VCaP (cell line): ENCODE data around the gene INSYN1.

Experiments used
- H3K27ac ChIP-seq: fragments of 450-650 bp; 2 replicates; pipeline ENCODE4 v1.5.1; 2017
- CTCF ChIP-seq: fragments of 450-650 bp; conservative IDR thresholded peaks from 2 replicates; pipeline ENCODE4 v1.5.1; 2017; ENCODE audit warnings: mild to moderate bottlenecking, moderate library complexity

Gene INSYN1

DNA sequence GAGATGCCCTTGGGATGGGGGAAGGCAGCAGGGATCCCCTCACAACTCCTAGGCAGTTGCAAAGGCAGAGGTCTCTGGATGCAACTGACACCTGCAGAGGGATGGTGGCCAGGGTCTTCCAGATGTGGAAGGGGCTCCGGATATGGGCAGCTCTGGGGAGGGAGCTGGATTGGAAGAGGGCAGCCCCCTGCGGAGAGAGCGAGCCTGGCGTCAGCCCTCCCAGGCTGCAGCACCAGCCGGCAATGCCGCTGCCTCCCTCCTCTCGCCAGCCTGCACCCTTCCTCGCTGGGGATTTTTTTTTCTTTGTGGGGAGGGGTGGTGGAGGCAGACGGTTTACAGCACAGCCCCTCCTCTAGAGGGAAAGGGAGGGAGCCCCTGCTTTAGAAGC is 1.6 kb downstream of the INSYN1 start:
- peak overlapping the region; percentile 60; the same call in 1 of the 2 replicates for H3K27ac ChIP-seq
- no peak for TF ChIP-seq CTCF

GRCh38 chr15:73750951-73751350 is 2.2 kb downstream of the INSYN1 start:
- TF ChIP-seq CTCF, result no peak

GRCh38 chr15:73750438-73750837 is 2.7 kb downstream of the INSYN1 start:
- no peak overlapping the region for H3K27ac ChIP-seq
- TF ChIP-seq CTCF, result no peak

More at GRCh38 chr15:73750951-73751350, 2.2 kb downstream of the INSYN1 start:
- H3K27ac ChIP-seq, result no peak overlapping the region

GRCh38 chr15:73749971-73750370 is 3.2 kb downstream of the INSYN1 start:
- H3K27ac ChIP-seq, result no peak overlapping the region
- TF ChIP-seq CTCF, result no peak

DNA sequence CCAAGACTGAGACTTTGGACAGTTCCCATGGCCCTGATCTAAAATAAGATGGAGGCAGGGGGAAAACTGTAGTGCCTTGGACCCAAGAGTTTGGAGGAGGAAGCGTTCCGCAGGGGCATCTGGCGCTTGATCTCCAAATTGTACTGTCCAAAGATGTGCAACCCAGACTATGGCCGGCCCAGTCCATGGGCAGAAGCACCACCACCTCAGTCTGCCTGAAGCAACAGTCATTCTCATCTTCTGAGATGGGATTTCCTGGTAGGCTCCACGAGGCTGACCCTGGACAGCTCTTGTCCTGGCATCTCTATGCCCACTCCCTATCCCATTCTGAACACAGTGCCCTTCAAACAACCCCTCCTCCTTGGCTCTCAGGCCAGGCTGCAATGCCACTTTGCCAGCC is 3.6 kb downstream of the INSYN1 start:
- no peak overlapping the region for H3K27ac ChIP-seq
- no peak for TF ChIP-seq CTCF

DNA sequence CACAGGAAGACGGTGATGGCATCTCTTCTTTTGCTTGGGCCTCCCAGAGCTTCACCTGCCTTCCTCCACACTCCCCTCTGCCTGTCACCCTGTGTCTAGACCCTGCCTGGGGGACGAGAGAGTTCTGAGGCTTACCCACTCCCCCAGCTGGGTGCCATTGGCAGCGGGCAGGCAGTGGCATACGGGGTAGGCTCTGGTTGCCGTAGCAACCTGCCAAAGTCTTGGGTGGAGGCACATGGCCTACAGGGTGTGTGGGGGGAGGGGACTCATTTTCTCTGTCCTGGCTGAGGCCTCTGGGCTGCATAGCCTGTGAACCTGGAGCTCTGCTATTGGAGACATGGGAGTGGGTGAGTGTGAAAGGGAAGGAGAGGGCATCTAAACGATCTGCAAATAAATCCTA is 4.4 kb downstream of the INSYN1 start:
- TF ChIP-seq CTCF, result no peak
- no peak overlapping the region for H3K27ac ChIP-seq

GRCh38 chr15:73747847-73748590 is 5.1 kb downstream of the INSYN1 start:
- no peak for TF ChIP-seq CTCF
- no peak overlapping the region for H3K27ac ChIP-seq
